ENCODE data around the gene TMTC4.

DNA sequence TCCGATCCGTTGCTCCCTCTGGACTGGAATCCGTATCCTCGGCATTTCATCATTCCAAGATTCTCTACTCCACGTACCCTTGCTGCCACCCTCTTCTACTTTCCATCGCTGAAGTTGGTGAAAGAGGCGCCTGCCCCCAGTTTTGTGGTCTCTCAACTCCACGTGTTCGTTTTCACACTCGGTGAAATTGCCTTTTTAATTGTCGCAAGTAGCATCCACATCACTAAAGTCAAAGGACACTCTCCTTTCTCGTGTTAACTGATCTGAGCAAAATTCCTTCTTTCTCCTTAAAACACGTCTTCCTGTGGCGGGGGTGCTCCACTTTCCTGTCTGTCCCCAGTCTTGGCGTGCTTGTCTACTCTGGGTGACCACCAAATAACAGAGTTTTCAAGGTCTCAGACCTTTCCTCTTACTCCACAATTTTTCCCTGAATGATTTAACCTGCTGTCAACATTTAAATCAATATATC, 1.1 kb upstream of the TMTC4 start:
- TF ChIP-seq POLR2A (IDR thresholded peaks at IDR 0.05; ENCODE audit: low read depth, low read length) (no peak), POLR2AphosphoS5 (IDR thresholded peaks at IDR 0.05; ENCODE audit: low read depth, low read length) (no peak), TAF1 (IDR thresholded peaks at IDR 0.05; ENCODE audit: borderline replicate concordance, low read depth, low read length) (no peak)

All from GM12892 (cell line).